HCT116 (cell line): ENCODE measurements around the gene SORCS2. TPM values are rescaled to one million over a fixed set of nuclear protein-coding genes. Genes with fewer than 3 reads are reported as not detected.

ENCODE experiments used
- ATAC-seq: fragments of 200-7000 bp; cut with Tn5 transposase; 2 replicates; pipeline ENCODE4 v1.9.1; 2020; ENCODE audit warnings: mild to moderate bottlenecking, moderate library complexity
- BruUV-seq: library from RNA; stranded (reverse); fragments of 400-500 nt; replicated peaks from 2 replicates; lab custom pipeline; 2021; lab: Mats Ljungman, UMichigan
- CTCF ChIA-PET: fragments of 300-600 bp; sonication (Branson Sonifier 250); formaldehyde crosslinking; loops from one replicate; lab custom pipeline; 2021; ENCODE audit warnings: antibody characterized with exemption; lab: Charles Lee
- POLR2A ChIA-PET: fragments of 300-600, 350-600 bp; sonication (Branson Sonifier 250); formaldehyde crosslinking; loops from one replicate; lab custom pipeline; 2021; ENCODE audit warnings: antibody characterized with exemption; lab: Charles Lee
- RAD21 ChIA-PET, 2 experiments: fragments of 300-600 bp; sonication (Branson Sonifier 250); formaldehyde crosslinking; loops; one replicate each; lab custom pipeline; 2023; ENCODE audit warnings: low total read pairs in 2 of 2; ENCODE audit not compliant: uncharacterized antibody in 2 of 2, unreplicated experiment in 2 of 2, low non-redundant PET in 1 of 2; lab: Charles Lee
- DNase-seq: peaks from one replicate; pipeline ENCODE4 v3.0.0-alpha.2; 2010; ENCODE audit warnings: low read depth, low spot score
- H2AFZ ChIP-seq: fragments of 200-600 bp; shearing (Covaris generic), sonication (generic); 2 replicates; pipeline ENCODE4 v1.6.1; 2017; ENCODE audit warnings: low read depth, mixed run types, mixed read lengths, antibody characterized with exemption, low read length; ENCODE audit not compliant: poor library complexity, severe bottlenecking
- H3K27ac ChIP-seq: 2 replicates; pipeline ENCODE4 v1.5.1; 2012; ENCODE audit warnings: low read depth, low read length
- H3K27me3 ChIP-seq: fragments of 200-600 bp; sonication (generic); 2 replicates; pipeline ENCODE4 v1.6.1; 2016; ENCODE audit warnings: mixed run types, low read length, mixed read lengths; ENCODE audit not compliant: insufficient read depth
- H3K36me3 ChIP-seq, 2 experiments: fragments of 200-500 bp in 1 of 2; fragments of 200-600 bp in 1 of 2; sonication (Bioruptor generic) in 1 of 2; sonication (generic) in 1 of 2; 2 replicates each; pipeline versions ENCODE4 v1.5.1 to v1.6.1; 2014 to 2016; ENCODE audit warnings: low read length in 2 of 2, inconsistent platforms in 1 of 2, mixed read lengths in 1 of 2, mixed run types in 1 of 2; ENCODE audit not compliant: insufficient read depth in 2 of 2, control insufficient read depth in 1 of 2
- H3K4me1 ChIP-seq, 2 experiments: fragments of 200-600 bp in 1 of 2; sonication (generic) in 1 of 2; 2 replicates each; pipeline versions ENCODE4 v1.5.1 to v1.6.1; 2012 to 2017; ENCODE audit warnings: low read length in 2 of 2, inconsistent platforms in 1 of 2, mild to moderate bottlenecking in 1 of 2, mixed read lengths in 1 of 2, mixed run types in 1 of 2, moderate library complexity in 1 of 2; ENCODE audit not compliant: insufficient read depth in 2 of 2, control insufficient read depth in 1 of 2
- H3K4me2 ChIP-seq: fragments of 200-600 bp; sonication (generic); 2 replicates; pipeline ENCODE4 v1.6.1; 2017; ENCODE audit warnings: mixed run types, low read length, mixed read lengths
- H3K4me3 ChIP-seq, 2 experiments: fragments of 200-600 bp in 1 of 2; sonication (generic) in 1 of 2; replicated peaks in 1 of 2; 2 replicates each; pipeline ENCODE4 v1.5.1; 2011 to 2016; ENCODE audit warnings: low read length in 2 of 2, control low read depth in 1 of 2, low read depth in 1 of 2, mild to moderate bottlenecking in 1 of 2, mixed read lengths in 1 of 2, mixed run types in 1 of 2
- H3K79me2 ChIP-seq: fragments of 200-600 bp; sonication (generic); 2 replicates; pipeline ENCODE4 v1.6.1; 2017; ENCODE audit warnings: mild to moderate bottlenecking, mixed run types, low read length, moderate library complexity, mixed read lengths; ENCODE audit not compliant: insufficient read depth
- H3K9ac ChIP-seq: fragments of 200-600 bp; sonication (generic); 2 replicates; pipeline ENCODE4 v1.6.1; 2016; ENCODE audit warnings: low read length, mixed read lengths
- H3K9me2 ChIP-seq: fragments of 200-600 bp; sonication (generic), shearing (Covaris generic); 2 replicates; pipeline ENCODE4 v1.6.1; 2017; ENCODE audit warnings: mixed run types, mild to moderate bottlenecking, moderate library complexity; ENCODE audit not compliant: insufficient read depth
- H3K9me3 ChIP-seq, 2 experiments: fragments of 200-500 bp in 1 of 2; fragments of 200-600 bp in 1 of 2; sonication (Bioruptor generic) in 1 of 2; sonication (generic) in 1 of 2; 2 replicates each; pipeline ENCODE4 v1.6.1; 2014 to 2017; ENCODE audit warnings: low read length in 2 of 2, mixed read lengths in 2 of 2, inconsistent platforms in 1 of 2, low read depth in 1 of 2, mild to moderate bottlenecking in 1 of 2, mixed run types in 1 of 2, moderate library complexity in 1 of 2; ENCODE audit not compliant: control insufficient read depth in 1 of 2, insufficient read depth in 1 of 2
- H4K20me1 ChIP-seq: fragments of 200-600 bp; sonication (generic), shearing (Covaris generic); 2 replicates; pipeline ENCODE4 v1.6.1; 2017; ENCODE audit warnings: mixed run types, mild to moderate bottlenecking, moderate library complexity; ENCODE audit not compliant: insufficient read depth
- CBX3 ChIP-seq: IDR thresholded peaks from 2 replicates; pipeline ENCODE4 v1.6.1; 2012; ENCODE audit warnings: low read depth
- EGR1 ChIP-seq: IDR thresholded peaks from 2 replicates; pipeline ENCODE4 v1.6.1; 2012; ENCODE audit warnings: low read depth
- ELF1 ChIP-seq: IDR thresholded peaks from 2 replicates; pipeline ENCODE4 v1.6.1; 2012; ENCODE audit warnings: low read depth, borderline replicate concordance
- EZH2phosphoT487 ChIP-seq: fragments of 200-600 bp; IDR thresholded peaks from 2 replicates; pipeline ENCODE4 v1.6.1; 2018; ENCODE audit warnings: antibody characterized with exemption, borderline replicate concordance
- FOSL1 ChIP-seq: IDR thresholded peaks from 2 replicates; pipeline ENCODE4 v1.6.1; 2012; ENCODE audit warnings: low read depth
- POLR2A ChIP-seq: IDR thresholded peaks from 2 replicates; pipeline ENCODE4 v1.7.0; 2011; ENCODE audit warnings: borderline replicate concordance; ENCODE audit not compliant: insufficient read depth, insufficient read length; ENCODE audit errors: extremely low read depth
- POLR2AphosphoS5 ChIP-seq: IDR thresholded peaks from 2 replicates; pipeline ENCODE4 v1.6.1; 2011; ENCODE audit warnings: mild to moderate bottlenecking, low read depth, low read length, moderate library complexity
- RAD21 ChIP-seq: IDR thresholded peaks from 2 replicates; pipeline ENCODE4 v1.6.1; 2012; ENCODE audit warnings: low read depth, mild to moderate bottlenecking
- SRF ChIP-seq: IDR thresholded peaks from 2 replicates; pipeline ENCODE4 v1.6.1; 2012; ENCODE audit warnings: low read depth
- TCF7L2 ChIP-seq: IDR thresholded peaks from 2 replicates; pipeline ENCODE4 v1.7.0; 2011; ENCODE audit warnings: borderline replicate concordance, inconsistent platforms; ENCODE audit not compliant: insufficient read depth, insufficient read length; ENCODE audit errors: extremely low read depth
- ZNF274 ChIP-seq: fragments of 200-500 bp; sonication (Bioruptor generic); IDR thresholded peaks from 2 replicates; pipeline ENCODE4 v1.6.1; 2014; ENCODE audit warnings: mild to moderate bottlenecking, low read depth, low read length, inconsistent platforms
- intact Hi-C: fragments of 100-400 bp; cut with micrococcal nuclease; formaldehyde crosslinking; loops from 2 replicates; pipeline ENCODE4 v1.10.0; 2022
- total RNA-seq: library from RNA; stranded (reverse); gene quantifications from one replicate; pipeline ENCODE4 v1.2.1, GENCODE V29; 2021; ENCODE audit not compliant: unreplicated experiment
- TF ChIP-seq, protein P1 (sequence below): IDR thresholded peaks from 2 replicates; pipeline ENCODE4 v1.6.1; 2012
- TF ChIP-seq, protein P2 (sequence below), 3 experiments: fragments of 200-600 bp in 1 of 3; sonication (generic) in 1 of 3; IDR thresholded peaks in 2 of 3; conservative IDR thresholded peaks in 1 of 3; 2 replicates each; pipeline ENCODE4 v1.5.1; 2012 to 2017; ENCODE audit warnings: low read depth in 2 of 3, low read length in 2 of 3, antibody characterized with exemption in 1 of 3, borderline replicate concordance in 1 of 3, control low read depth in 1 of 3, mild to moderate bottlenecking in 1 of 3, mixed read lengths in 1 of 3, mixed run types in 1 of 3, moderate library complexity in 1 of 3; ENCODE audit not compliant: insufficient read depth in 1 of 3
- TF ChIP-seq, protein P3 (sequence below): IDR thresholded peaks from 2 replicates; pipeline ENCODE4 v1.6.1; 2012
- TF ChIP-seq, protein P4 (sequence below): IDR thresholded peaks from 2 replicates; pipeline ENCODE4 v1.6.1; 2012; ENCODE audit warnings: low read depth

Gene SORCS2
- total RNA-seq, 1 experiment from 2014 or later = 0.37 TPM

DNA sequence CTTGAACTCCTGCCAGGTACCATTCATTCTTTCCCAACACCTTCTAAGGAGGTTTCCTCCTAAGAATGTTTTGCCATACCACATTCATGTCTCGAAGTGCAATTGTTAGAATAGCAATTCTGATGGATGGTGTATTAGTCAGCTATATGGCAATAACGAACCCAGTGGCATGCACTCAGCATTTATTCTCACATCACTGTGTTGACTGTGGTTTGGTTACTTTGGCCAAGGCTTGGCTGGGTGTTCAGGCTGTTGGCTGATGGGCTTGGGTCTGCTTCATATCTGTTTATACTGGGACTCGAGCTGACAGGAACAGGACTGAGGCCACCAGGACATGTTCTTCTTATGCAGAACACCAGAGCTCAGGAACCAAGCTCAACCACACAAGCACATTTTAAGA lies 210.7 kb downstream of the SORCS2 start:
- H3K9ac ChIP-seq = no peak overlapping the region
- no peaks in the 10 kb centered on the region for H4K20me1 ChIP-seq
- intact Hi-C loops = no loop called here
- peaks cover 13 to 18% of the 10 kb centered on the region in 2 experiments for H3K4me1 ChIP-seq
- peaks cover 5% of the 10 kb centered on the region; the same call in 1 of the 2 replicates for H3K9me2 ChIP-seq
- BruUV-seq = no TSS peak
- TF ChIP-seq EZH2phosphoT487 (no peak), POLR2A (no peak), RAD21 (no peak)
- no peak overlapping the region for H2AFZ ChIP-seq
- peak overlapping the region; percentile 32 for H3K4me2 ChIP-seq
- H3K27me3 ChIP-seq = peaks cover 15% of the 10 kb centered on the region
- no peaks in the 10 kb centered on the region for H3K36me3 ChIP-seq
- RAD21 ChIA-PET = no interaction called here
- H3K79me2 ChIP-seq = no peaks in the 10 kb centered on the region
- no peak overlapping the region for H3K4me3 ChIP-seq
- DNase-seq = no peak
- ATAC-seq = peak; percentile 68
- CTCF ChIA-PET = no interaction called here
- POLR2A ChIA-PET = no interaction called here
- H3K27ac ChIP-seq = peak overlapping the region; percentile 6; the same call in 1 of the 2 replicates
- no peaks in the 10 kb centered on the region; a peak in 1 of 4 replicates for H3K9me3 ChIP-seq

DNA sequence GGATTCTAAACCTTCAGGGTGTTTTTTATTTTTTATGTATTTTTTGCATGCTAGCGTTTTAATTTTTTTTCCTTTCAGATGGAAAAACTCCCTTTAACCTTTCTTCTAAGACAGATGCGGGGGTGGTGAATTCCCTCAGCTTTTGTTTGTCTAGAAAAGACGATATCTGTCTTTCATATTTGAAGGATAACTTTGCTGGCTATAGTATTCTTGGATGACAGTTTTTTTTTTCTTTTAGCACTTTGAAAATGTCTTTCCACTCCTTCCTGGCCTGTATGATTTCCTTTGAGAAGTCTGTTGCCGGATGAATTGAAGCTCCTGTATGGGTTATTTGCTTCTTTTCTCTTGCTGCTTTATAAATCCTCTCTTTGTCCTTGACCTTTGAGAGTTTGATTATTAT lies 215.8 kb downstream of the SORCS2 start:
- Histone ChIP-seq H3K79me2 (no peaks in the 10 kb centered on the region), H4K20me1 (no peaks in the 10 kb centered on the region), H3K4me1 (peaks cover 3% of the 10 kb centered on the region in 2 experiments), H3K9ac (no peak overlapping the region), H2AFZ (no peak overlapping the region), H3K9me3 (peaks cover 0 to 4% of the 10 kb centered on the region in 2 experiments; a peak in 1 of 4 replicates), H3K36me3 (no peaks in the 10 kb centered on the region), H3K27me3 (no peaks in the 10 kb centered on the region), H3K27ac (no peak overlapping the region), H3K4me3 (no peak overlapping the region), H3K4me2 (no peak overlapping the region), H3K9me2 (no peaks in the 10 kb centered on the region)
- DNase-seq = no peak
- intact Hi-C loops = no loop called here
- TF ChIP-seq, protein P1, sequence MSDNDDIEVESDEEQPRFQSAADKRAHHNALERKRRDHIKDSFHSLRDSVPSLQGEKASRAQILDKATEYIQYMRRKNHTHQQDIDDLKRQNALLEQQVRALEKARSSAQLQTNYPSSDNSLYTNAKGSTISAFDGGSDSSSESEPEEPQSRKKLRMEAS = no peak
- no peak for TF ChIP-seq ZNF274
- no peak for TF ChIP-seq EGR1
- no peak for TF ChIP-seq POLR2AphosphoS5
- no peak for TF ChIP-seq CBX3
- TF ChIP-seq, protein P2, sequence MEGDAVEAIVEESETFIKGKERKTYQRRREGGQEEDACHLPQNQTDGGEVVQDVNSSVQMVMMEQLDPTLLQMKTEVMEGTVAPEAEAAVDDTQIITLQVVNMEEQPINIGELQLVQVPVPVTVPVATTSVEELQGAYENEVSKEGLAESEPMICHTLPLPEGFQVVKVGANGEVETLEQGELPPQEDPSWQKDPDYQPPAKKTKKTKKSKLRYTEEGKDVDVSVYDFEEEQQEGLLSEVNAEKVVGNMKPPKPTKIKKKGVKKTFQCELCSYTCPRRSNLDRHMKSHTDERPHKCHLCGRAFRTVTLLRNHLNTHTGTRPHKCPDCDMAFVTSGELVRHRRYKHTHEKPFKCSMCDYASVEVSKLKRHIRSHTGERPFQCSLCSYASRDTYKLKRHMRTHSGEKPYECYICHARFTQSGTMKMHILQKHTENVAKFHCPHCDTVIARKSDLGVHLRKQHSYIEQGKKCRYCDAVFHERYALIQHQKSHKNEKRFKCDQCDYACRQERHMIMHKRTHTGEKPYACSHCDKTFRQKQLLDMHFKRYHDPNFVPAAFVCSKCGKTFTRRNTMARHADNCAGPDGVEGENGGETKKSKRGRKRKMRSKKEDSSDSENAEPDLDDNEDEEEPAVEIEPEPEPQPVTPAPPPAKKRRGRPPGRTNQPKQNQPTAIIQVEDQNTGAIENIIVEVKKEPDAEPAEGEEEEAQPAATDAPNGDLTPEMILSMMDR (IDR thresholded peaks at IDR 0.05 in 2 of 3, conservative IDR thresholded peaks at IDR 0.05 in 1 of 3; ENCODE audit: borderline replicate concordance in 1 of 3, insufficient read depth in 1 of 3, low read depth in 2 of 3, low read length in 2 of 3) = no peak
- TF ChIP-seq, protein P3, sequence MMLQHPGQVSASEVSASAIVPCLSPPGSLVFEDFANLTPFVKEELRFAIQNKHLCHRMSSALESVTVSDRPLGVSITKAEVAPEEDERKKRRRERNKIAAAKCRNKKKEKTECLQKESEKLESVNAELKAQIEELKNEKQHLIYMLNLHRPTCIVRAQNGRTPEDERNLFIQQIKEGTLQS = no peak
- no peak for TF ChIP-seq ELF1
- TF ChIP-seq, protein P4, sequence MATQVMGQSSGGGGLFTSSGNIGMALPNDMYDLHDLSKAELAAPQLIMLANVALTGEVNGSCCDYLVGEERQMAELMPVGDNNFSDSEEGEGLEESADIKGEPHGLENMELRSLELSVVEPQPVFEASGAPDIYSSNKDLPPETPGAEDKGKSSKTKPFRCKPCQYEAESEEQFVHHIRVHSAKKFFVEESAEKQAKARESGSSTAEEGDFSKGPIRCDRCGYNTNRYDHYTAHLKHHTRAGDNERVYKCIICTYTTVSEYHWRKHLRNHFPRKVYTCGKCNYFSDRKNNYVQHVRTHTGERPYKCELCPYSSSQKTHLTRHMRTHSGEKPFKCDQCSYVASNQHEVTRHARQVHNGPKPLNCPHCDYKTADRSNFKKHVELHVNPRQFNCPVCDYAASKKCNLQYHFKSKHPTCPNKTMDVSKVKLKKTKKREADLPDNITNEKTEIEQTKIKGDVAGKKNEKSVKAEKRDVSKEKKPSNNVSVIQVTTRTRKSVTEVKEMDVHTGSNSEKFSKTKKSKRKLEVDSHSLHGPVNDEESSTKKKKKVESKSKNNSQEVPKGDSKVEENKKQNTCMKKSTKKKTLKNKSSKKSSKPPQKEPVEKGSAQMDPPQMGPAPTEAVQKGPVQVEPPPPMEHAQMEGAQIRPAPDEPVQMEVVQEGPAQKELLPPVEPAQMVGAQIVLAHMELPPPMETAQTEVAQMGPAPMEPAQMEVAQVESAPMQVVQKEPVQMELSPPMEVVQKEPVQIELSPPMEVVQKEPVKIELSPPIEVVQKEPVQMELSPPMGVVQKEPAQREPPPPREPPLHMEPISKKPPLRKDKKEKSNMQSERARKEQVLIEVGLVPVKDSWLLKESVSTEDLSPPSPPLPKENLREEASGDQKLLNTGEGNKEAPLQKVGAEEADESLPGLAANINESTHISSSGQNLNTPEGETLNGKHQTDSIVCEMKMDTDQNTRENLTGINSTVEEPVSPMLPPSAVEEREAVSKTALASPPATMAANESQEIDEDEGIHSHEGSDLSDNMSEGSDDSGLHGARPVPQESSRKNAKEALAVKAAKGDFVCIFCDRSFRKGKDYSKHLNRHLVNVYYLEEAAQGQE = no peak
- no peak for TF ChIP-seq FOSL1
- no peak for TF ChIP-seq TCF7L2
- no peak for TF ChIP-seq EZH2phosphoT487
- no peak for TF ChIP-seq SRF
- no peak for TF ChIP-seq RAD21
- no TSS peak for BruUV-seq
- ChIA-PET RAD21 (no interaction called here), POLR2A (no interaction called here), CTCF (no interaction called here)
- no peak for ATAC-seq
